Gastroesophageal sphincter (tissue), 4 donors: ENCODE measurements around the gene UBFD1. TPM values are rescaled to one million over a fixed set of nuclear protein-coding genes. Genes with fewer than 3 reads are reported as not detected.
"Not testable (repeated sequence)": the region's sequence is repeated elsewhere in the genome, so short reads cannot be mapped to it uniquely, and the experiment has no call there.

Source experiments
- ATAC-seq: fragments of 150-250 bp; one replicate; pipeline ENCODE4 v1.9.1; 2016; ENCODE audit warnings: mild to moderate bottlenecking, moderate library complexity
- H3K27ac ChIP-seq, 4 donors: fragments of 200-600 bp; sonication (generic) in 3 of 4; 1 replicate in 3 of 4; 2 replicates in 1 of 4; pipeline ENCODE4 v1.5.1; 2016 to 2019
- H3K27me3 ChIP-seq: fragments of 200-600 bp; sonication (generic); one replicate; pipeline ENCODE4 v1.5.1; 2019
- H3K36me3 ChIP-seq, 2 donors: fragments of 200-600 bp; sonication (generic); one replicate each; pipeline ENCODE4 v1.5.1; 2019; ENCODE audit warnings: control low read depth in 1 of 2
- H3K4me1 ChIP-seq, 3 donors: fragments of 200-600 bp; sonication (generic); 1 replicate in 2 of 3; 2 replicates in 1 of 3; pipeline ENCODE4 v1.5.1; 2016 to 2019; ENCODE audit warnings: control low read depth in 2 of 3
- H3K4me3 ChIP-seq, 2 donors: fragments of 200-600 bp; sonication (generic); one replicate each; pipeline ENCODE4 v1.5.1; 2019; ENCODE audit warnings: mild to moderate bottlenecking in 1 of 2, moderate library complexity in 1 of 2
- H3K9me3 ChIP-seq, 3 donors: fragments of 200-600 bp; sonication (generic); one replicate each; pipeline ENCODE4 v1.5.1; 2017 to 2019; ENCODE audit warnings: control low read depth in 2 of 3
- CTCF ChIP-seq, 4 experiments: fragments of 200-600 bp in 2 of 4; fragments of 450-650 bp in 2 of 4; sonication (generic) in 1 of 4; IDR thresholded peaks; one replicate each; pipeline ENCODE4 v1.5.1; 2017 to 2019; ENCODE audit warnings: antibody characterized with exemption in 4 of 4, mild to moderate bottlenecking in 2 of 4, moderate library complexity in 2 of 4
- EP300 ChIP-seq: sonication (generic); formaldehyde crosslinking; IDR thresholded peaks from one replicate; pipeline ENCODE4 v1.6.1; 2017; ENCODE audit warnings: antibody characterized with exemption, mild to moderate bottlenecking
- POLR2A ChIP-seq, 2 donors: fragments of 450-650 bp; IDR thresholded peaks; one replicate each; pipeline ENCODE4 v1.6.1; 2017; ENCODE audit warnings: antibody characterized with exemption in 2 of 2, mild to moderate bottlenecking in 2 of 2, moderate library complexity in 1 of 2
- POLR2AphosphoS5 ChIP-seq: sonication (generic); formaldehyde crosslinking; IDR thresholded peaks from one replicate; pipeline ENCODE4 v1.6.1; 2017; ENCODE audit warnings: antibody characterized with exemption
- WGBS, 2 donors: methylation state at CpG; one replicate each; pipeline ENCODE4 v1.1.5; 2018; ENCODE audit warnings: low coverage in 1 of 2; 5-methylcytosine and 5-hydroxymethylcytosine counted together
- total RNA-seq, 4 donors: library from RNA; depleted of rRNA; stranded (reverse); fragments of >200 nt; gene quantifications; one replicate each; pipeline ENCODE4 v1.1.0, GENCODE V29; 2016

UBFD1 gene
- total RNA-seq, 4 donors from 2014 or later: 54.5 to 81.3 (median 66.2) TPM

GRCh38 chr16:23539984-23540816 is 17.3 kb upstream of the UBFD1 start:
- Histone ChIP-seq H3K4me3 (no peak overlapping the region), H3K4me1 (no peaks in the 10 kb centered on the region), H3K36me3 (peaks cover 0 to 98% of the 10 kb centered on the region in 2 donors), H3K9me3 (no peaks in the 10 kb centered on the region), H3K27ac (no peak overlapping the region), H3K27me3 (no peaks in the 10 kb centered on the region)
- no peak for ATAC-seq
- no peak for TF ChIP-seq POLR2A (IDR thresholded peaks at IDR 0.05)
- no peak for TF ChIP-seq POLR2AphosphoS5
- no peak for TF ChIP-seq CTCF (IDR thresholded peaks at IDR 0.05)
- no peak for TF ChIP-seq EP300
- 87 to 95% methylated on average over 7 to 9 of the region's 11 CpGs for WGBS, 2 donors

- not testable (repeated sequence) for ATAC-seq, H3K4me1 ChIP-seq, H3K27me3 ChIP-seq, H3K9me3 ChIP-seq, H3K4me3 ChIP-seq, H3K27ac ChIP-seq
- 100% methylated on average over 2 to 3 of the region's 3 CpGs for WGBS, 2 donors
- H3K36me3 ChIP-seq: peaks cover 0 to 98% of the 10 kb centered on the region in 2 donors
Measured at GRCh38 chr16:23540817-23541178, 16.7 kb upstream of the UBFD1 start.

GRCh38 chr16:23544436-23544835 is 13.1 kb upstream of the UBFD1 start:
- no peak overlapping the region for H3K4me3 ChIP-seq
- H3K27ac ChIP-seq: no peak overlapping the region
- no peaks in the 10 kb centered on the region for H3K27me3 ChIP-seq
- ATAC-seq: no peak
- TF ChIP-seq POLR2A (IDR thresholded peaks at IDR 0.05): no peak
- no peak for TF ChIP-seq EP300
- no peak for TF ChIP-seq CTCF (IDR thresholded peaks at IDR 0.05)
- TF ChIP-seq POLR2AphosphoS5: no peak
- peaks cover 0 to 100% of the 10 kb centered on the region in 2 donors for H3K36me3 ChIP-seq
- no peaks in the 10 kb centered on the region for H3K9me3 ChIP-seq
- no peaks in the 10 kb centered on the region for H3K4me1 ChIP-seq
- 80 to 90% methylated on average over 1 to 2 of the region's 14 CpGs for WGBS, 2 donors

GRCh38 chr16:23549938-23550337 is 7.6 kb upstream of the UBFD1 start:
- no peaks in the 10 kb centered on the region for H3K9me3 ChIP-seq
- ATAC-seq: no peak
- no peak for TF ChIP-seq POLR2A (IDR thresholded peaks at IDR 0.05)
- TF ChIP-seq EP300: no peak
- TF ChIP-seq CTCF (IDR thresholded peaks at IDR 0.05): no peak
- no peaks in the 10 kb centered on the region for H3K27me3 ChIP-seq
- H3K36me3 ChIP-seq: peaks cover 0 to 83% of the 10 kb centered on the region in 2 donors
- 90 to 100% methylated on average over 3 to 5 of the region's 5 CpGs for WGBS, 2 donors
- no peak overlapping the region for H3K4me3 ChIP-seq
- H3K4me1 ChIP-seq: no peaks in the 10 kb centered on the region
- H3K27ac ChIP-seq: no peak overlapping the region

- WGBS, 2 donors: 80 to 95% methylated on average over 2 of the region's 6 CpGs
- Histone ChIP-seq H3K4me3 (no peak overlapping the region), H3K36me3 (peaks cover 0 to 61% of the 10 kb centered on the region in 2 donors), H3K27ac (no peak overlapping the region), H3K27me3 (no peaks in the 10 kb centered on the region), H3K4me1 (peaks cover 0 to 11% (median 3%) of the 10 kb centered on the region in 3 donors), H3K9me3 (no peaks in the 10 kb centered on the region)
- no peak for TF ChIP-seq CTCF (IDR thresholded peaks at IDR 0.05)
- no peak for TF ChIP-seq POLR2A (IDR thresholded peaks at IDR 0.05)
- no peak for TF ChIP-seq EP300
- no peak for TF ChIP-seq POLR2AphosphoS5
- ATAC-seq: no peak
Measured at GRCh38 chr16:23552161-23552560, 5.4 kb upstream of the UBFD1 start.
